GM12891 (cell line): ENCODE measurements around the gene PARP3.

ENCODE experiments used
- PAX5 ChIP-seq: IDR thresholded peaks from 2 replicates; pipeline ENCODE4 v1.6.1; 2011; ENCODE audit warnings: low read length, moderate library complexity, mild to moderate bottlenecking; ENCODE audit not compliant: insufficient read depth, severe bottlenecking
- POLR2A ChIP-seq: IDR thresholded peaks from 2 replicates; pipeline ENCODE4 v1.6.1; 2011; ENCODE audit warnings: low read depth, low read length, control low read depth
- POLR2AphosphoS5 ChIP-seq: IDR thresholded peaks from 2 replicates; pipeline ENCODE4 v1.6.1; 2011; ENCODE audit warnings: low read depth, low read length, control low read depth
- SPI1 ChIP-seq: IDR thresholded peaks from 2 replicates; pipeline ENCODE4 v1.6.1; 2011; ENCODE audit warnings: low read depth, low read length, control low read depth

DNA sequence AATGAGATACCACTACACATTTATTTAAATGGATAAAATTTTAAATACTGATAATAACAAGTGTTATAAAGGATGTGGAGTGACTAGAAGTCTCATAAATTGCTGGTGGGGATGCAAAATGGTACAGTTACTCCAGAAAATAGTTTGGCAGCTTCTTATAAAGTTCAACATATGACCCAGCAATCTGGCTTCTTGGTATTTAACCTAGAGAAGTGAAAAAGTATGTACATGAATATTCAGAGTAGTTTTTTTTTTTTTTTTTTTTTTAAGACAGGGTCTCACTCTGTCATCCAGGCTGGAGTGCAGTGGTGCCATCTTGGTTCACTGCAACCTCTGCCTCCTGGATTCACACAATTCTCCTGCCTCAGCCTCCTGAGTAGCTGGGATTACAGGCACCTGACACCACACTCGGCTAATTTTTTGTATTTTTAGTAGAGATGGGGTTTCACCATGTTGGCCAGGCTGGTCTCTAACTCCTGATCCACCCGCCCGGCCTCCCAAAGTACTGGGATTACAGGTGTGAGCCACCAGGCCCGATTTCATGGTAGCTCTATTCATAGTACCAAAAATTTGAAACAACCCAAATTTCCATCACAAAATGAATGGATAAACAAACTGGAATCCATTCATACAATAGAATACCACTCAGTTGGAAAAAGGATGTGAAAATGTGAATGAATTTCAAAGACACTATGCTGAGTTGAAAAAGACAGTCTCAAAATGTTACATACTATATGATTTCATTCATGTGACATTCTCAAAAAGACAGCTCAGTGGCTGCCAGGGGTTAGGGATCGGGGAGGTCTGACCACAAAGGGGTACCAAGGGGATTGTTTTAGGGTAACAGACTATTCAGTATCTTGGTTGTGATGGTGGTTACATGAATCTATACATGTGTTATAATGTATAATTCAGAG, 14.8 kb upstream of the PARP3 start:
- no peak for TF ChIP-seq POLR2A
- no peak for TF ChIP-seq SPI1
- no peak for TF ChIP-seq POLR2AphosphoS5
- TF ChIP-seq PAX5, result no peak
